ENCODE results near the gene VSNL1. TPM values are rescaled to one million over a fixed set of nuclear protein-coding genes. Genes with fewer than 3 reads are reported as not detected.

Gene VSNL1
- total RNA-seq = not detected
- long read RNA-seq, donor 1 = 0 reads
- long read RNA-seq, donor 2 = 0 reads

DNA sequence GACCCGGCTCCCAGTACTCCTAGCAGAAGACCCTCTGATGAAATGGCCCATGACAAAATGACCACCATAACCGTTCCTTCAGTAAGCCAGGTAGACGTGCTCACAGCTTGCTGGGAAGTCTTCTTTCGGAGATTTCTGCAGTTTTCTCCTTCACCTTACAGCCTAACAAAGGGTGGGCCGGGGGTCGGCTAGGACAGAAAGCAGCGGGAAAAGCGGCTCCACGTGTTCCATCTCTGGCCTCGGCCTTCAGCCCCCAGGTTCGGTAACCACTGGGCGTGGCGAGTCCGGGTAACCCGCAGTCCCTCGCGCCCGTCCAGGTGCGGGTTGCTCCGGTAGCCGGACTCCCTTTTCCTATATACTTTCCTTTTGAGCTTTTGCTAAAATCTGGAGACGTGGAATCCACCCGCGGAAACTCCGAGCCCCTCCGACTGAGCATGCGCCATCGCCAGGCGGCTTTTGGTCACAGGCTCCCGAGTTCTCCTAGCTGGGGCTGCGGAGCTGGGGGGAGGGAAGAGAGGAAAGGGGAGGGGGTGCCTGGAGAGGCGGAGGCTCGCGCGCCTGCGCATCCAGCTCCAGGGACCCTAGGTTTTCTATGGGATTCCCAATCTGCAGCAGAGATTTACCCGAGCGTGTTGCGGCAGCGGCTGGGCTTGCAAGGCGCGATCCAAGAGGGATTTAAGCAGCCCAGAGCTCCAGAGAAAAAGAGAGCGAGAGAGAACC is at the start of gene VSNL1:
TSS of gene VSNL1 (plus strand) at position 604 of the 720 bp plus-strand sequence. CDS start 51,379 bp downstream, outside the sequence.
- DNase-seq (ENCODE audit: low spot score) = peak; percentile 76
- intact Hi-C loops (cut with DNase I) = no loop called here

DNA sequence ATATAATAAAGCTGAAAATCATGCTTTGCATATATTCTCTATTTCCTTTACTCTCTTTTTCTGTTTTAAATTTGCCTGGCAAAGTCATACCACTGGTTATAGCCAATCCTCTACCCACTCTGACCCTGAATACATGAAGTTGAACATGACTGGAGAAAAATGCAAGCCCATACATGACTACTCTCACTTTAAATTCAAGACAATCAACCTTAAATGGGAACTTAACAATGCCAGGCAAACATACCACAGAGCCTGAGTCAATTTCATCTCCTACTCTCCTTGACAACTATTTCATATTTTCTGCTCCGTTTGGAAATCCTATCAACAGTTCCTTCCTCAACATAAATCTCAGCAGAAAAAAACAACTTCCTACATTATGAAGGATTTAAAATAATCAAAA is 44.9 kb upstream of the VSNL1 start:
- intact Hi-C loops (cut with DNase I) = no loop called here
- DNase-seq (ENCODE audit: low spot score) = no peak

GRCh38 chr2:17497718-17498117 is 42.8 kb upstream of the VSNL1 start:
- no peak for DNase-seq (ENCODE audit: low spot score)
- intact Hi-C loops (cut with DNase I) = no loop called here

DNA sequence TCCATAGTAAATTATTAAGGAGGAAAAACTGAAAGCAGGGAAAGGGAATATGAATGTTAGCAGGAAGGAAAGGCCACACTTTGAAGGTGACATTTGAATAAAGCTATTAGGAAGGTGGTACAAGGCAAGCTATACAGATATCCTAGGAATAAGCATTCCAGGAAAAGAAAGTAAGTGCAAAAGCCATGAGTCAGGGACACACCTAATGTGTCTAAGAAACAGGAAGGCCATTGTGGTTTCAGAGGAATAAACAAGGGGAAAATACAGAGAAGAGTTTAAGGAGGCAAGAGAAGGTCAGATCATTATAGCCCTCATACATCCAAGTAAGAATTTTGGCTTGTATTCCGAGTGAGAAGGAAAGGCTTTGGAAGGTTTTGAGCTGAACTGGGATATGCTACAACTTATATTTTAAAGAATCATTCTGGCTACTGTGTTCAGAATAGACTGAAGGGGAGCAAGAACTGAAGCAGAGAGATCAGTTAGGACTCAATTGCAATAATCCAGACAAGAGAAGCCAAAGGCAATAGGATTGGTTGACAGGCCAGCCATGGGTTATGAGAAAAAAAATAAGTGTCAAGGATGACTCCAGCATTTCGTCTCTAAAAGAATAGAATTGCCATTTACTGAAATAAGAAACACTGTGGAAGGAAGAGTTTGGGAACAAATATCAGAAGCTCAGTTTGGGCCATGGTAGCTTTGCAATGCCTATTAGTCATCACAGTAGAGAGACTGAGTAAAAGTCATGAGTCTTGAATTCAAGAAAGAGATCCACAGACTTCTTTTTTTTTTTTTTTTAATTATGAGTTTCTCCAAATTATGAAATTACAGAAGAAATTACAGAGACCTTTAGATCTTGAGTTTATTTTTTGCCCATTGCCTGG is 33.5 kb upstream of the VSNL1 start:
- no peak for DNase-seq (ENCODE audit: low spot score)
- intact Hi-C loops (cut with DNase I) = no loop called here

- DNase-seq (ENCODE audit: low spot score) = no peak
- intact Hi-C loops (cut with DNase I) = no loop called here
Observed at GRCh38 chr2:17515652-17516051, 24.8 kb upstream of the VSNL1 start.

DNA sequence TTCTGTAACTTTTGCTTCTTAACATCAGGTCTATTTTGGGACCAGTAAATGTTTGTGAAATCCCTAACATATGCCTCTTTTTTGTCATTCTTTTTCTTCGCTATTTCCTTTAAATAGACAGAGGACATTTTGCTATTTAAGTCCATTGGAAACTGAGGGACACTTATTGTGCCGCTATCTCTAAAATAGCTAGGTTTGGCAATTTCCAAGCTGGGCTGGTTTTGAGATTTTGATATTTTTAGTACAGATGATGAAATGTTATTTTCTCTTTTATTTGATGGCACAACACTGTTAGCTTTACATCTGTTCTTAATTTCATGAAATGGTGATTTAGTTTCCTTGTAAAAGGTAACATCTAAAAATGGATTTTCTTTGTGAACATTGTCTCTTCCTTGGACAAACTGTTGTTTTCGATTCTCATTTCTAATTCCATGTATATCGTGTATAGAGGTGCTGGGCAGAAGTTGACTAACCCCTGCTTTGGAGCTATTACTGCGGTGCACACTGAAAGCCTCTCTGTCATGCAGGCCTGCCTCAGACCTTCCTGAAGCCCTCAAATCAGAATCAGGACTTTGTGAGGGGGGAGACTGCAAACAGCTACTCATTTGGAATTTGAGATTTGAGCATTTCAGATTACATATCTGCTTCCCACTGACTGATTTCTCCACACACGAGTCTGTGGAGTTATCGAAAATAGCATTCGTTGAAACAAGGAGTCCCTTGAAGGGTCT is 22.9 kb upstream of the VSNL1 start:
- intact Hi-C loops (cut with DNase I) = no loop called here
- no peak for DNase-seq (ENCODE audit: low spot score)

DNA sequence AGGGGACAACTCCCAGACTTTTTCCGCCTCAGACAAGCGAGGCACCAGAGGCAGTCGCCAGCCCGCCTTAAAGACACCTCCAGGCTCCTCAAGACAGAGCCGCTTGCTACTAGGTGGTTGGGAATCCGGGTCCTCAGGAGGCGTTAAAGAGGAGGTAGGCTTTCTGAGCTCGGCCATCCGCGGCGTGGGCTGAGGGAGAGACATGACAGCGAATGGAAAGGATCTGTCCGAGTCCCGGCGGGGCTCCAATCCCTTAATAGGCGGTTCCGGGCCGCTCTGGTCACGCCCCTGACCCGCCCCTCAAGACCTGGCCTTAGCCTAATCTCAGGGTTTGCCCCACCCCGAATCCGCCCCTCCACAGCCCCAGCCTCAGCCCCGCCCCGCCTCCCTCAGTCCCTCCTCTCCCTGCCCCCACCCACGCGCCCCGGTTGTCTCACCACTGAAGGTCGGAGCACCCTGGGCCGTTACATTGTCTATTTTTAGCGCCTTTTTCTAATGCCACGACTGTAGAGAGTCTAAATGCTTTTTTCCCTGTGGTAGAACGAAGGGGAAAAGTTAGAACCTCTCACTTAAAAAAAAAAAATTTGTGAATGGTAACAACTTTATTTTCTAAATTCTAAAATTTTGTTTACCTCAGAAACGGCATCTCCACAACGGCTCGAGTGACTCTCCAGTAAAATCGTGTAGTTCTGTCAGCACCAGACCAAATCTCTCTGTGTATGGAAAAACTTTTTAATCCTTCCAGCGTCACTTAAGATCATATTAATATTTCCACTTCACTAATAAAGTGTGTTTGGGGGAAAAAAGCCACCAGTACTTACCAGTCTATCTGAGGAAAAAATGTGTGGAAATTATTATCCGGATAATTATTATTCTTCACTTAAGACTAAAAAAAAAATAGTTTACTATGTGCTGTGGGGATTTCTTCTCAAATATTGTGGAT is 22.0 kb upstream of the VSNL1 start, which contains the start of gene RAD51AP2:
TSS of gene RAD51AP2 (minus strand) at position 229 of the 943 bp plus-strand sequence. CDS start at position 204, 25 bp downstream.
- DNase-seq (ENCODE audit: low spot score) = peak; percentile 93
- intact Hi-C loops (cut with DNase I) = no loop called here

- DNase-seq (ENCODE audit: low spot score) = no peak
- intact Hi-C loops (cut with DNase I) = no loop called here
Observed at GRCh38 chr2:17519486-17519885, 21.0 kb upstream of the VSNL1 start.

DNA sequence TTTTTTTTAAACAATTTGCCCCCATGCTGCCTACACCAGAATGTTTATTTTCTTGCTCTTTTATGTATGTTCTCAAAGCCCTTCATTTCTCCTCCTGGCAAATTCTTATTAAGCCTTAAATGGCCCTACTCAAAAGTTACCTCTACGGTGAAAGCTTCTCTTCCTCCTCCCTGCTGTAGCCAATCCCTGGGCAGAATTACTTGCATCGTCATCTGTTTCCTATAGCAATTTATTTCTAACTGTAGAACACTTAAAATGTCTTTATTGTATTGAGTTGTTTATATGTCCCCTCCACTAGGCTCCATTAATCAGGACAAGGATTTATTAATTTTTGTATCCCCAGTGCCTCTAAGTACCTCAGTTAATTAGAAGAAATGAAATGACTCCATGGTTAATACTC is 19.7 kb upstream of the VSNL1 start:
- no peak for DNase-seq (ENCODE audit: low spot score)
- intact Hi-C loops (cut with DNase I) = no loop called here

DNA sequence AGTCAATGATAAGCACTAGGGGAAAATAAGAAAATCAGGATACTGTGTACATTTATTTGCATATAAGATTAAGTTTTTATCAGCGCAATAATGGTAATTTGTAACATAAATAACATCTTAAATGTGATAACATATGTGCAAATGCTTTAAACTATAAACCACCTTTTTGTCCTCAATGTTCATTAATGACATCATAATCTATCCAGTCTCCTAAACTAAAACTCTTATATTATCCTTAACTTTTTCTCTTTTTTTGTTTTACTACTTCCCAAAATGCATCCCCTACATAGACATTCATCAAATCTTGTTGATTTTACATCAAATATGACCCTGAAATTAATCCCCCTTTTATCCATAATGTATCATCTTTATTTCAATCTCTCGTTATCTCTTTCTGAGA is 18.9 kb upstream of the VSNL1 start:
- DNase-seq (ENCODE audit: low spot score) = no peak
- intact Hi-C loops (cut with DNase I) = no loop called here

- DNase-seq (ENCODE audit: low spot score) = no peak
- intact Hi-C loops (cut with DNase I) = no loop called here
Observed at GRCh38 chr2:17522303-17522702, 18.2 kb upstream of the VSNL1 start.

GRCh38 chr2:17529771-17530170 is 10.7 kb upstream of the VSNL1 start:
- intact Hi-C loops (cut with DNase I) = no loop called here
- no peak for DNase-seq (ENCODE audit: low spot score)

DNA sequence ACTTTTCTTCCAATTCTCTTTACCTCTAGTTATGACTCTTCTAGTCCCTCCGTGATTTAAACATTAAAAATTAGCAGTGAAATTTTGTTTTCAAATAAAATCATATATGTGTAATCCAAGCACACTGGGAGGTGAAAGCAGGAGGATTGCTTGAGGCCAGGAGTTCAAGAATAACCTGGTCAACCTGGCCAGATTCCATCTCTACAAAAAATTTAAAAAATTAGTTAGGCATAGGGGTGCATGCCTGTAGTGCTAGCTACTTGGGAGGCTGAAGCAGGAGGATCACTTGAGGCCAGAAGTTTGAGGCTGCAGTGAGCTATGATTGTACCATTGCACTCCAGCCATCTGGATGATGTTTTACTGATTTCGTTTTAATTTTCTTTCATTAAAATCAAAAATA is 7.0 kb upstream of the VSNL1 start:
- DNase-seq (ENCODE audit: low spot score) = no peak
- intact Hi-C loops (cut with DNase I) = no loop called here

- intact Hi-C loops (cut with DNase I) = no loop called here
- DNase-seq (ENCODE audit: low spot score) = no peak
Observed at GRCh38 chr2:17536416-17536815, 4.1 kb upstream of the VSNL1 start.

DNA sequence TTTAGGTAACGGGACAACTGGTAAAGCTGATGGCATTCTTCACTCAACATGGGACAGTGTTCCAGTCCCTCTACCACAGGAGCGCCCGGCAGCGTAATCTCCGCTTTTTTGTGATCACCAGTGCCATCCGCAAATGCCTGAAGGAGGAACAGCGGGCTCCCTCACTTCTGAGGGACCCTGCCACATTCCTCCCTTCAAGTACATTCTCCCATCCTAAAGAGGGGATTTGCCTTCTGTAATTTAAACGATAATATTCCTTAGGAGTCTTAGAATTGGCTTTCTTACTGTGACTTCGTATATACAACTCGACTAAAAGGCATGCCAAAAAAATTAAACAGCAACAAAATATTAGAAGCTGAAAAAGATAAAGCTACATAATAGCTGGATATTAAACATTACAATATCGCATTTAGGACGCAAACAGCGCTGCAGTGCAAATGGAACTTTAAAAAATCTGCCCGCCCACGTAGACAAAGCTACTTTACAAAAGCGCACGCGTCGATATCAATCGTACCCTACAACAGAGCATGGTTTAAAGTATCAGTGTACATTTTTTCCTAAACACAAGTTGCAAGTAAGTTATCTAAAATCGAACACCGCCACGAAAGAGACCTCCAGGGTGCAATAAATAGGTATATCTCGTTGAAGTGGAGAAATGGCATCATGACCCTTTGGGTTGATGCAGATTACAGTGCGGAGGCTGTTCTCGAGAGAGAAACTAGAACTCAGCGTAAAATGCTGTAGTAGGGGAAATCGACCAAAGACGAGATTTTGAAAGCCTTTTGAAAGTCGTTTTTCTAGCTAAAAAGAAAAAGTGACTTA is 2.3 kb upstream of the VSNL1 start:
- intact Hi-C loops (cut with DNase I) = no loop called here
- DNase-seq (ENCODE audit: low spot score) = no peak

DNA sequence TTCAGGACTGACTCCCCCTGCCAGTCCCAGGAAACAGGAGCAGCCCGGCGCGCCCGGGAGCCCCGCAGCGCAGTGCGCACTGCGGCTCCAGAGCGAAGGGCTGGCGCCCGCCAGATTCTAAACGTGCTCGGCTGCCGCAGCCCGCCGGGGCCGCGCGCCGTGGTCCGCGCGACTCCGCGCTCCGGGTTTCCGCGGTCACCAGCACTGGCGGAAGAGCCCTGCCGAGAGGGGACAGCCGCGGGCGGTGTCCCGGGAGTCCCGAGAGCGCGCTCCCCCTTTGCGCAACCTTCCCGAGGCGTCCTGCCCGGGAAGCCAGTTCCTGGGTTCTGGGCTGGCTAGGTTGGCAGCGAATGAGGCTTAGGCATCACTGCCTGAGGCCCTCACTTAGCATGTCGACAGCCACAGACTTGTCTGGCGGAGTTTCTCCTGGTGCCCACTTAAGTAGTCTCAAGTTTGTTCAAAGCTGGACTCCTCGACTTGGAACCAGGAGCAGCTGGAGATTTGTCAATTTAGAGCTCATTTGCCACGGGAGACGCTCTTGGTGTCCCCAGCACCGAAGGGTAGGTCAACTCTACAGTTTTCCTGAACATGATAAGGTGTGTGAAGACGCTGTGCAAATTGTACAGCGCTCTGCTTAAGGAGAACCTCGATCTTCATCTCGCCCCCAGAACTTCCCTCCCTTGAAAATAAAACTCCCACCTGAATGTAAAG is 1.5 kb upstream of the VSNL1 start:
- DNase-seq (ENCODE audit: low spot score) = peak; percentile 76
- intact Hi-C loops (cut with DNase I) = no loop called here

DNA sequence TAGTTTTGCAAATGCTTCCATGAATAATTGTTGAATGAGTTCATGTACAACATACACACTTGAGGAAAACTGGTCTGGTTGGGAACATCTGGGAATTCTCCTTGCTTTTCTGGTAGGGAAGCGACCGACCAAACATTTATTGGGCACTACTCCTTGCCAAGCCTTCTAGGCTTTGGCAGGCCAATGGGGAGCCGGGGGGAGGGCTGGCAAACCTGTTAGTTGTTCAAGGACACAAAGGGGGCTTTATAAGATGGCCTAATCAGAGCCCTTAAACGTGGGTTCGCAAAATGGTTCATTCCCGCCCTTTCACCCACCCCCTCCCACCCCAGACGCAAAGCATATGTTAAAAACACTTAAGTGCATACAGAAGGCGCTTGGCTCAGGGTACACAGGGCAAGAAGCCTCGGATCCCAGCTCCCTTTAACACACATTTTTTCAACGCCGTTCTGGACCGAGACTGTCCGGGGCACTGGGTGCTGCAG is 844 bp upstream of the VSNL1 start:
- peak; percentile 48 for DNase-seq (ENCODE audit: low spot score)
- intact Hi-C loops (cut with DNase I) = no loop called here
